Ishikawa (cell line): Measurements from ENCODE around the gene GTF2F1.

ENCODE experiments used
- CEBPB ChIP-seq: IDR thresholded peaks from 2 replicates; pipeline ENCODE4 v1.6.1; 2012
- CREB1 ChIP-seq: IDR thresholded peaks from 2 replicates; pipeline ENCODE4 v1.6.1; 2012; ENCODE audit warnings: low read depth
- EGR1 ChIP-seq: IDR thresholded peaks from 2 replicates; pipeline ENCODE4 v1.6.1; 2012
- EP300 ChIP-seq: IDR thresholded peaks from 2 replicates; pipeline ENCODE4 v1.6.1; 2012; ENCODE audit warnings: borderline replicate concordance
- FOXM1 ChIP-seq: IDR thresholded peaks from 2 replicates; pipeline ENCODE4 v1.6.1; 2012; ENCODE audit warnings: low read depth, borderline replicate concordance
- MAX ChIP-seq: IDR thresholded peaks from 2 replicates; pipeline ENCODE4 v1.6.1; 2012
- NFIC ChIP-seq: IDR thresholded peaks from 2 replicates; pipeline ENCODE4 v1.6.1; 2012
- RAD21 ChIP-seq: IDR thresholded peaks from 2 replicates; pipeline ENCODE4 v1.6.1; 2012; ENCODE audit warnings: low read depth
- REST ChIP-seq: IDR thresholded peaks from 2 replicates; pipeline ENCODE4 v1.6.1; 2012; ENCODE audit warnings: low read depth, mild to moderate bottlenecking
- TAF1 ChIP-seq: IDR thresholded peaks from 2 replicates; pipeline ENCODE4 v1.6.1; 2012; ENCODE audit warnings: low read depth, mild to moderate bottlenecking
- TCF12 ChIP-seq: IDR thresholded peaks from 2 replicates; pipeline ENCODE4 v1.6.1; 2012; ENCODE audit warnings: low read depth
- TEAD4 ChIP-seq: IDR thresholded peaks from 2 replicates; pipeline ENCODE4 v1.6.1; 2012
- USF1 ChIP-seq: IDR thresholded peaks from 2 replicates; pipeline ENCODE4 v1.6.1; 2012
- YY1 ChIP-seq: IDR thresholded peaks from 2 replicates; pipeline ENCODE4 v1.6.1; 2012; ENCODE audit warnings: low read depth
- ZBTB7A ChIP-seq: IDR thresholded peaks from 2 replicates; pipeline ENCODE4 v1.6.1; 2012; ENCODE audit warnings: low read depth

Gene GTF2F1

GRCh38 chr19:6424939-6425731 lies 32.2 kb upstream of the GTF2F1 start:
- TF ChIP-seq FOXM1 (no peak; the same call in 1 of the 2 replicates), USF1 (peak; percentile 96), CREB1 (peak; percentile 3; the same call in 1 of the 2 replicates), MAX (peak; percentile 99), YY1 (0 out of 2 replicates have a peak, but pooled peaks have one; percentile 47), EGR1 (peak; percentile 65), RAD21 (no peak), TAF1 (no peak), ZBTB7A (no peak), TCF12 (no peak), EP300 (no peak)

- TF ChIP-seq CREB1 (peak; percentile 71), CEBPB (no peak), ZBTB7A (peak; percentile 91; the same call in 1 of the 2 replicates), TAF1 (peak; percentile 78; the same call in 1 of the 2 replicates), EP300 (no peak), TCF12 (0 out of 2 replicates have a peak, but pooled peaks have one; percentile 50), USF1 (peak; percentile 90), MAX (peak; percentile 78)
Measured at GRCh38 chr19:6424195-6424938, 31.4 kb upstream of the GTF2F1 start, which contains the start of gene KHSRP. Gene KHSRP (minus strand): TSS chr19:6424811. CDS start chr19:6424701, 110 bp downstream.

- TF ChIP-seq YY1 (no peak), CREB1 (no peak), CEBPB (no peak), TEAD4 (no peak), TCF12 (no peak), RAD21 (no peak)
Measured at GRCh38 chr19:6423499-6424194, 30.7 kb upstream of the GTF2F1 start.

- no peak for TF ChIP-seq CREB1
- TF ChIP-seq RAD21, result no peak
- no peak for TF ChIP-seq ZBTB7A
- TF ChIP-seq TAF1, result no peak
Measured at GRCh38 chr19:6421075-6422014, 28.4 kb upstream of the GTF2F1 start.

GRCh38 chr19:6418562-6418932 lies 25.6 kb upstream of the GTF2F1 start:
- TF ChIP-seq YY1, result no peak
- TF ChIP-seq TEAD4, result no peak
- TF ChIP-seq FOXM1, result no peak
- TF ChIP-seq TCF12, result no peak
- no peak for TF ChIP-seq EP300
- no peak for TF ChIP-seq ZBTB7A
- no peak for TF ChIP-seq CREB1
- TF ChIP-seq NFIC, result no peak
- TF ChIP-seq RAD21, result no peak
- no peak for TF ChIP-seq REST
- TF ChIP-seq TAF1, result no peak
- TF ChIP-seq CEBPB, result no peak
